ENCODE results near the gene DNASE1L3. TPM values are rescaled to one million over a fixed set of nuclear protein-coding genes. Genes with fewer than 3 reads are reported as not detected.

Gene DNASE1L3
- polyA plus RNA-seq, 3 donors: 0.19 TPM; not detected in 2

DNA sequence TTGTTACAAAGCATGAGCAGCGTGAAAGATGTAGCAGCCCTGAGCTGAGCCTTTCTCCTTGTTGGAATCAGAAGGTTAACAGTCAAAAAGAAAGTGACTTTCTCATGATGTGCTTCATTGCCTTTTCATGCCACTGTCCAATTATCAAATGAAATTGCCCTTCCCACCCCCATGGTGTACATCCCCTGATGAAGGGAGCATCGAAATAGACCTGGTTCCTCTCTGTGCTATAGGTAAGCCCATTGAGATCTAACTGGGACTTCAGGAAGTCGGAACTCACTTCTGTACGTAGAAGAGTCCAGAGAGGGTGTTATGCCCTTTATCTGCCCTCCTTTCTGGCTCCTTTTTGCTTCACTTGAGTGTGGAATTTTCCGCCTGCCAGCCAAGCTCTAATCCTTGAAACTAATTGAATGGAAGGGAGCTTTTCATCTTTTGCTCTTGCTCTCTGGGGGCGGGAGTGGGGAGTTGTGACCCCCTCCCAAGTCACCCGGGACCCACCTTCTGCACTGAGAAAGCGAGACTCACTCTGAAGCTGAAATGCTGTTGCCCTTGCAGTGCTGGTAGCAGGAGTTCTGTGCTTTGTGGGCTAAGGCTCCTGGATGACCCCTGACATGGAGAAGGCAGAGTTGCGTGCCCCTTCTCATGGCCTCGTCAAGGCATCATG, 47.8 kb upstream of the DNASE1L3 start:
- peaks cover 5% of the 10 kb centered on the region for H4K20me1 ChIP-seq (ENCODE audit: insufficient read depth, low read length)
- H3K79me2 ChIP-seq (ENCODE audit: insufficient read depth, low read length): no peaks in the 10 kb centered on the region
- WGBS (ENCODE audit: insufficient coverage): 100% methylated on average over 5 of the region's 10 CpGs
- Mint-ChIP-seq H3K9me3 (no peaks in the 10 kb centered on the region), H3K4me1 (peaks cover 19% of the 10 kb centered on the region), H3K4me3 (no peak overlapping the region), H3K36me3 (peaks cover 42 to 47% of the 10 kb centered on the region in 2 donors), H3K27me3 (ENCODE audit: low read depth in 3 of 3) (no peaks in the 10 kb centered on the region), H3K27ac (peak overlapping the region in 5 of 7 donors; percentile 40 to 82 (median 67))
- H3K9me3 ChIP-seq (replicated peaks in 1 of 2; ENCODE audit: control insufficient read depth in 1 of 2, insufficient read depth in 1 of 2, low read length in 2 of 2): no peaks in the 10 kb centered on the region
- no peak overlapping the region for H3K4me2 ChIP-seq (replicated peaks; ENCODE audit: extremely low read depth, low read length, poor library complexity, severe bottlenecking)
- H3K27me3 ChIP-seq (ENCODE audit: control insufficient read depth in 2 of 2, insufficient read depth in 2 of 2, low read length in 2 of 2): no peaks in the 10 kb centered on the region
- no peak overlapping the region for H3K27ac ChIP-seq (ENCODE audit: low read depth in 1 of 2, low read length in 2 of 2)
- H3K36me3 ChIP-seq (replicated peaks in 1 of 2; ENCODE audit: control insufficient read depth in 1 of 2, insufficient read depth in 2 of 2, low read length in 2 of 2): peaks cover 19 to 45% of the 10 kb centered on the region in 2 donors
- H2AFZ ChIP-seq (ENCODE audit: insufficient read depth, low read depth, low read length, poor library complexity, severe bottlenecking): no peak overlapping the region
- TF ChIP-seq, protein P1, sequence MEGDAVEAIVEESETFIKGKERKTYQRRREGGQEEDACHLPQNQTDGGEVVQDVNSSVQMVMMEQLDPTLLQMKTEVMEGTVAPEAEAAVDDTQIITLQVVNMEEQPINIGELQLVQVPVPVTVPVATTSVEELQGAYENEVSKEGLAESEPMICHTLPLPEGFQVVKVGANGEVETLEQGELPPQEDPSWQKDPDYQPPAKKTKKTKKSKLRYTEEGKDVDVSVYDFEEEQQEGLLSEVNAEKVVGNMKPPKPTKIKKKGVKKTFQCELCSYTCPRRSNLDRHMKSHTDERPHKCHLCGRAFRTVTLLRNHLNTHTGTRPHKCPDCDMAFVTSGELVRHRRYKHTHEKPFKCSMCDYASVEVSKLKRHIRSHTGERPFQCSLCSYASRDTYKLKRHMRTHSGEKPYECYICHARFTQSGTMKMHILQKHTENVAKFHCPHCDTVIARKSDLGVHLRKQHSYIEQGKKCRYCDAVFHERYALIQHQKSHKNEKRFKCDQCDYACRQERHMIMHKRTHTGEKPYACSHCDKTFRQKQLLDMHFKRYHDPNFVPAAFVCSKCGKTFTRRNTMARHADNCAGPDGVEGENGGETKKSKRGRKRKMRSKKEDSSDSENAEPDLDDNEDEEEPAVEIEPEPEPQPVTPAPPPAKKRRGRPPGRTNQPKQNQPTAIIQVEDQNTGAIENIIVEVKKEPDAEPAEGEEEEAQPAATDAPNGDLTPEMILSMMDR (IDR thresholded peaks at IDR 0.05): no peak
- peaks cover 0 to 6% of the 10 kb centered on the region in 2 donors for H3K4me1 ChIP-seq (ENCODE audit: control insufficient read depth in 1 of 2, insufficient read depth in 2 of 2, low read length in 2 of 2)
- H3K9ac ChIP-seq (ENCODE audit: insufficient read depth, low read length, poor library complexity, severe bottlenecking): no peak overlapping the region
- intact Hi-C loops (cut with micrococcal nuclease): no loop called here
- no peak for DNase-seq
- H3K4me3 ChIP-seq (replicated peaks in 1 of 3; ENCODE audit: low read depth in 2 of 3, low read length in 3 of 3): no peak overlapping the region

DNA sequence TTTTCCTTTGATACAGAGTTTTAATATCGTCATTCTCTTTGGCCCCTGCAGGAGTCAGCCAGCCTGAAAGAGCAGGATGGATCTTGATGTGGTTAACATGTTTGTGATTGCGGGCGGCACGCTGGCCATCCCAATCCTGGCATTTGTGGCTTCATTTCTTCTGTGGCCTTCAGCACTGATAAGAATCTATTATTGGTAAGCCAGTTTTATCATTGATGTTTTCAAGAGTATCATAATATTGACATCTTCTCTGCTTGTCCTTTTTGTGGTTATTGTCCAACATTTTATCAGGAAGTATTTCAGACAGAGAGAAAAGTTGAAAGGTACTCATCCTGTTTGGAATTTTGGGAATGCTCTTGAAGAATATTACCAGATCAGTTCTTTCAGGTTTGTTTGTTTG, 45.7 kb upstream of the DNASE1L3 start:
- intact Hi-C loops (cut with micrococcal nuclease): no loop called here
- Mint-ChIP-seq H3K4me3 (no peak overlapping the region), H3K27me3 (ENCODE audit: low read depth in 3 of 3) (no peaks in the 10 kb centered on the region), H3K4me1 (peaks cover 19% of the 10 kb centered on the region), H3K27ac (peak overlapping the region in 5 of 7 donors; percentile 3 to 79 (median 54)), H3K36me3 (peaks cover 44 to 58% of the 10 kb centered on the region in 2 donors), H3K9me3 (no peaks in the 10 kb centered on the region)
- Histone ChIP-seq H3K4me1 (ENCODE audit: control insufficient read depth in 1 of 2, insufficient read depth in 2 of 2, low read length in 2 of 2) (peaks cover 0 to 6% of the 10 kb centered on the region in 2 donors), H2AFZ (ENCODE audit: insufficient read depth, low read depth, low read length, poor library complexity, severe bottlenecking) (no peak overlapping the region), H3K36me3 (replicated peaks in 1 of 2; ENCODE audit: control insufficient read depth in 1 of 2, insufficient read depth in 2 of 2, low read length in 2 of 2) (peaks cover 23 to 59% of the 10 kb centered on the region in 2 donors), H3K4me3 (replicated peaks in 1 of 3; ENCODE audit: low read depth in 2 of 3, low read length in 3 of 3) (no peak overlapping the region), H3K27me3 (ENCODE audit: control insufficient read depth in 2 of 2, insufficient read depth in 2 of 2, low read length in 2 of 2) (no peaks in the 10 kb centered on the region), H3K4me2 (replicated peaks; ENCODE audit: extremely low read depth, low read length, poor library complexity, severe bottlenecking) (no peak overlapping the region), H3K27ac (ENCODE audit: low read depth in 1 of 2, low read length in 2 of 2) (no peak overlapping the region), H3K9ac (ENCODE audit: insufficient read depth, low read length, poor library complexity, severe bottlenecking) (no peak overlapping the region), H3K79me2 (ENCODE audit: insufficient read depth, low read length) (no peaks in the 10 kb centered on the region), H3K9me3 (replicated peaks in 1 of 2; ENCODE audit: control insufficient read depth in 1 of 2, insufficient read depth in 1 of 2, low read length in 2 of 2) (no peaks in the 10 kb centered on the region), H4K20me1 (ENCODE audit: insufficient read depth, low read length) (peaks cover 5% of the 10 kb centered on the region)
- TF ChIP-seq, protein P1 (IDR thresholded peaks at IDR 0.05): no peak
- WGBS (ENCODE audit: insufficient coverage): no CpG with 5 or more reads among the region's 4 CpGs
- no peak for DNase-seq

Measured in CD14-positive monocyte (primary cell).